Cardiac muscle cell (in vitro differentiated cells and primary cell): ENCODE data around the gene KCNK16. TPM values are rescaled to one million over a fixed set of nuclear protein-coding genes. Genes with fewer than 3 reads are reported as not detected.

Source experiments
- DNase-seq, 2 donors: peaks; one replicate each; pipeline versions ENCODE4 v3.0.0 to v3.0.0-alpha.2; 2010 to 2017; ENCODE audit warnings: low read depth in 1 of 2, low spot score in 1 of 2
- H3K27ac ChIP-seq: fragments of 200-600 bp; sonication (generic); 2 replicates; pipeline ENCODE4 v1.5.1; 2016
- H3K27me3 ChIP-seq: fragments of 200-600 bp; sonication (generic); 2 replicates; pipeline ENCODE4 v1.6.0; 2016; ENCODE audit warnings: control low read depth
- H3K36me3 ChIP-seq: fragments of 200-600 bp; sonication (generic); 2 replicates; pipeline ENCODE4 v1.5.1; 2016; ENCODE audit warnings: control low read depth
- H3K4me1 ChIP-seq: fragments of 200-600 bp; sonication (generic); 2 replicates; pipeline ENCODE4 v1.8.1; 2017; ENCODE audit warnings: low read depth, mild to moderate bottlenecking, mixed run types
- H3K4me3 ChIP-seq: fragments of 200-600 bp; sonication (generic); 2 replicates; pipeline ENCODE4 v1.5.1; 2016; ENCODE audit warnings: mild to moderate bottlenecking
- H3K9me3 ChIP-seq: fragments of 200-600 bp; sonication (generic); 2 replicates; pipeline ENCODE4 v1.5.1; 2017; ENCODE audit warnings: low read depth, mild to moderate bottlenecking, control low read depth
- CTCF ChIP-seq: IDR thresholded peaks from 2 replicates; pipeline ENCODE4 v1.5.1; 2012; ENCODE audit warnings: low read depth, mild to moderate bottlenecking, low read length
- polyA plus RNA-seq: library from polyadenylated mRNA; unstranded; fragments of >200 nt; fragmentation: Nextera tagmentation; extraction: Ambion mirVana; gene quantifications from 2 replicates; pipeline ENCODE4 v1.2.1, GENCODE V29; 2016
- total RNA-seq: library from RNA; depleted of rRNA; stranded (reverse); fragments of >200 nt; gene quantifications from 2 replicates; pipeline ENCODE4 v1.2.3, GENCODE V29; 2016

Gene KCNK16
- total and polyA plus RNA-seq, 2 experiments from 2014 or later: not detected

DNA sequence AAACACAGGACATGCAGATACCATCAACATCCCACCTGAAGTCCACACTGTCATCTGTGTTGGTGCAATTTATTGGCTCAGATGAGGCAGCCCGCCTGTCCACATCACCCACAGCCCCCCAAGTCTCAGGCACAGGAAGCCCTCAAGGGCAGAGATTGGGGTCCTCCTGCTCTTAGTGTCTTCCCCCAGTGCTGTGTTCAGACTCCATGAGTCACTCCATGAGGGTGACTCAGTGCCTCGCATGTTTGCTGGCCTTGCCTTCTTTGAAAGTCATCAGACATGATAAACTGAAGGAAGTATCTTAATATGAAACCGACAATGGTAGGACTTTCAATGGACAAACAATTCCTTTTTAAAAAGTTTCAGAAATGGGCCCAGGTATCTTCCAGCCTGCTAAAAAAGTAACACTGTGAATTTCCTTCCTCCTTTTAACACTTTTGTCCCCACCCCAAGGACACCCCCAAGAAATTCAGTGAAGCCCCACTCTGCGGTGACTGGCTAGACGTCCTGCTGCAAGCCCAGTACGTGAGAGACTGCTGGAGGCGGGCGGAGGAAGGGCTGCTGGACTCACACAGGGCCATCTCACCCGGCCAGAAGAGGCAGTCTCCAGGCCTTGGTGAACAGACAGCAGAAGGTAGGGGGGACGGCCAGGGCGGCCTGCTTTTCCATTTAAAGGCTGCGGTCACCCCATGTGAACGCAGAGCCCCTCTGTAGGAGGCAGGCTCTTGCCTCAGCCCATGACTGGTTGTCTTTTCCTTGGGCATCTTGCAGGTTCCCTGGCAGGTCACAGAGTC, 43.0 kb upstream of the KCNK16 start:
- DNase-seq: peak in 1 of 2 donors; percentile 38
- H3K4me3 ChIP-seq: no peak overlapping the region
- H3K27me3 ChIP-seq: no peaks in the 10 kb centered on the region
- H3K27ac ChIP-seq: no peak overlapping the region
- no peaks in the 10 kb centered on the region for H3K9me3 ChIP-seq
- TF ChIP-seq CTCF: no peak
- no peaks in the 10 kb centered on the region for H3K36me3 ChIP-seq
- H3K4me1 ChIP-seq: peaks cover 5% of the 10 kb centered on the region

DNA sequence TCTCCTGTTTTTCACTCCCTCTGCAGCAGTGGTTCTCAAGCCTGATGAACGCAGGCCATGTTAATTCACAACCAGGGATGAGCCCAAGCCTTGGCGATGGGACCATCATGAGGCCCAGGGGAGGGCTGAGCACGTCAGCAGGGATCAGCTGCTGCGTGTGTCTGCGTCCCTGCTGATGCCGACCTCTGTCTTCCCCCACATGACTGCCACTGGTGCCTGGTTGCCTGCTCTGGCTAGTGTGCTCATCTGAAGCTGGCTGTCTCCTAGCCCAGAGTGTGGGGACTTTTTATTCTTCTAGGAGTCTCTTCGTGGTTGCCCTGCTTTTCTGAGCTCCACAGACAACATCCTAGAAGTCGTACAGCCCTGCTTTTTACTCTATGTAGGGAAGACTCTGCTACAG, 40.8 kb upstream of the KCNK16 start:
- H3K4me3 ChIP-seq: no peak overlapping the region
- no peaks in the 10 kb centered on the region for H3K27me3 ChIP-seq
- no peak for DNase-seq
- no peak for TF ChIP-seq CTCF
- H3K36me3 ChIP-seq: no peaks in the 10 kb centered on the region
- no peak overlapping the region for H3K27ac ChIP-seq
- H3K9me3 ChIP-seq: no peaks in the 10 kb centered on the region
- peaks cover 5% of the 10 kb centered on the region for H3K4me1 ChIP-seq

DNA sequence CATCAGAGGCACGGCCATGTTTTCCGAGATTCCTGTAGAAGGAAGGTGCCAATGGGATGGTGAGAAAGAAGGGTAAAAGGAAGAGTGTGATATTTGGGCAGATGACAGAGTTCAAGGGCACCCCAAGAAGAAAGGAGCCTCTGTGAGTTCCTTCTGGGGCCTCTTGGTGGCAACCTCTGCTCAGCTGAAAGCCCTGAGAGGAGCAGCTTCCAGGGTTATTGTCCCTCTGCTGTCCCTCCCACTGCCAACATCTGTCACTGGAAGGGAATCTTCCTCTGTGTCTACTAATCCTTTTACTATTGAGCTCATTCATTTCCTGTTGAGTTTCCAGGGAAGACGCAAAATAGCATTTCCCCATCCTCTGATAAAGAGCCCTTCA, 40.0 kb upstream of the KCNK16 start:
- no peak for TF ChIP-seq CTCF
- Histone ChIP-seq H3K36me3 (no peaks in the 10 kb centered on the region), H3K9me3 (no peaks in the 10 kb centered on the region), H3K27ac (no peak overlapping the region), H3K4me3 (no peak overlapping the region), H3K27me3 (no peaks in the 10 kb centered on the region), H3K4me1 (peaks cover under 1% of the 10 kb centered on the region)
- no peak for DNase-seq

DNA sequence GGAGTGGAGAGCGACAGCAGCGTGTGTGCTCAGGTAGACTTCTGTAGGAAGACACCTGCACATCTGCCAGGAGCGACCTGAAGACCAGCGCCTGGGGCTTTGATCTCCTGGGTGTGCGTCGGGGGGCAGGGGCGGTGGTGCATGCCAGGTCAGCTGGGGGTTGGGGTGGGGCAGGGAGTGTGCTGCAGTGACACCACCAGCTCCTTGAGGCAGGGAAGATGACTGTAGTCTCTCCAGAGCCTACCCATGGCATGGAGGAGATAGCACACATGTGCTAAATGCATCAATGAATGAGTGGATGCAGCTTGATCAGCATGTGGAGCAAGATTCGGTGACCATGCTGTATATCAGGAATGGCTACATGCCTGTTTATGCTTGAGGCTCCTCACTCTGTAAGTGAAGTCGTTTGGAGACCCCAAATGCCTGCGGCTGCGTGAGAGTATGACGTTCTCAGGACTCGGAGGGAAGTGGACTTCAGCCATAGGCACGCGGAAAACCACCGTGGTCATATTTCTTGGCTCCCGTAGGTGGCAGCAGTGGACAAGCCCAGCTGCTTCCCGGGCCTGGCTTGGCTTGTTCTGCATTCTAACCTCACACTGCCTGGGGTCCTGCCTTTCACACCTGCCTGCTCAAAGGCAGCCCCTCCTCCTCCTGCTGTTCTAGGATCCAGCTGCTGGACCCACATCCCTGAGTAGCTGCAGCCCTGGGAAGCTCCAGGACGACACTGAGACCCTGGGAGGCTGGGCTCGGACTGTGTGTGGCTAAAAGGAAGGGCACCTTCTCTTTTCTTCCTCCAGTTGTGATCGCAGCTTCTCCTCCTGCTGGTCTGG, 39.4 kb upstream of the KCNK16 start:
- Histone ChIP-seq H3K9me3 (no peaks in the 10 kb centered on the region), H3K27me3 (no peaks in the 10 kb centered on the region), H3K4me3 (no peak overlapping the region), H3K27ac (no peak overlapping the region), H3K4me1 (no peaks in the 10 kb centered on the region), H3K36me3 (no peaks in the 10 kb centered on the region)
- TF ChIP-seq CTCF: peak; percentile 82
- peak; percentile 75 to 82 for DNase-seq

DNA sequence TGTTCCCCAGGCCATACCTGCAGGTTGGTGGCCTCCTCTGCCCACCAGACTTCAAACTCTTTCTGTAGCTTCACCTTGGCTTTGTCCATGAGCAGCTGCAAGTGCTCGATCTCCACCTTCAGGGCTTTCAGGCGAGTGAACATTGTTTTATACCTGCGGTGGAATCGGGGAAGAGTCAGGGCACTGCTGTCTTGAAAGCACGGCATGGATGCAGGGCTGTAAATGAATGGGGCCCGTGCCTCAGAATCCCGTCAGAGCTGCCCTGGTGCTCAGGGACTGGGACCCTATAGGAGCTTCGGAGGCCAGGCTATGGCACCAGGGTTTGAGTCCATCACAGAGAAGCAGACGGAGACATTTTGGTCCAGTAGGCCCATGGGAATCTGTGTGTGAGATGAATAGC, 37.9 kb upstream of the KCNK16 start:
- Histone ChIP-seq H3K27ac (no peak overlapping the region), H3K27me3 (no peaks in the 10 kb centered on the region), H3K36me3 (no peaks in the 10 kb centered on the region), H3K9me3 (no peaks in the 10 kb centered on the region), H3K4me1 (no peaks in the 10 kb centered on the region), H3K4me3 (no peak overlapping the region)
- DNase-seq: no peak
- TF ChIP-seq CTCF: no peak
